IPS DF 4.7 (cell line): Measurements from ENCODE around the gene MYO5B.

Experiments
- DNase-seq: peaks from one replicate; pipeline ENCODE4 v3.0.0-alpha.2; 2013; ENCODE audit warnings: low spot score; ENCODE audit errors: extremely low read depth

Gene MYO5B

DNA sequence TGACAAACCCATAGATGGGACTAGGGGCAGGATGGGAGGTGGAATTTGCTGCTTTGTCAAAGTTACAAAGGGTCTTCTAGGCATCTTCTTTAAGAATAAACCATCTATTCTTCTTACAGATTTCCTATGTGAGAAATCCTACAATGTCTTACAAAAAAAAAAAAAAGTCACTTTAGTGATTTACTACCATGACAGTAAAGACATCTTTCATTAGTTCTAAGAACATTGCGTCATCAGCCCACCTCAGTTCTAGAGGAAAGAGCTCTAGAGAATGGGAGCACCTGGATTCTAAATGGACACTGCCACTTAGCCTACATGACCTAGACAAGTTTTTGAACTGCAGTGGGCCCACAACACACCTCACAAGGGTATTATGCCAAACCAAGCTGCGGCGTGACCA is 172.0 kb downstream of the MYO5B start:
- no peak for DNase-seq

DNA sequence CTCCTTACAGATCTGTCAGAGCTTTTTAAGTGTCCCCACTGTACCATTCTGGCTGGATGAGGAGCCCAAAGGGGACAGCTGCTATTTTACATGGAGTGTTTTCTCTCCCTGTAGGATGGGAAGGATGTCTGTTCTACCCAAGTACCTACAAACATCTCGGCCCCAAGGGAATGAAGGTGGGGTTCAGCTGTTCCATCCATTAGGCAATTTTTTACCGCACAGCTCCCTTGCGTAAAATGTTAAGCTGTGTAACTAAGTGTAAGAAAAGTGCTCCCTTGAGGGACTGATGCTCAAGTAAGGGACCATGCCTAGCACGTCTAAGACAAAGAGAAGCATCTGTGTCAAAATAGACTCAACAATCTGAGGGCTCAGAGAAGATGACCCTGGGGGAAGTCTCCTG is 180.3 kb downstream of the MYO5B start:
- no peak for DNase-seq

DNA sequence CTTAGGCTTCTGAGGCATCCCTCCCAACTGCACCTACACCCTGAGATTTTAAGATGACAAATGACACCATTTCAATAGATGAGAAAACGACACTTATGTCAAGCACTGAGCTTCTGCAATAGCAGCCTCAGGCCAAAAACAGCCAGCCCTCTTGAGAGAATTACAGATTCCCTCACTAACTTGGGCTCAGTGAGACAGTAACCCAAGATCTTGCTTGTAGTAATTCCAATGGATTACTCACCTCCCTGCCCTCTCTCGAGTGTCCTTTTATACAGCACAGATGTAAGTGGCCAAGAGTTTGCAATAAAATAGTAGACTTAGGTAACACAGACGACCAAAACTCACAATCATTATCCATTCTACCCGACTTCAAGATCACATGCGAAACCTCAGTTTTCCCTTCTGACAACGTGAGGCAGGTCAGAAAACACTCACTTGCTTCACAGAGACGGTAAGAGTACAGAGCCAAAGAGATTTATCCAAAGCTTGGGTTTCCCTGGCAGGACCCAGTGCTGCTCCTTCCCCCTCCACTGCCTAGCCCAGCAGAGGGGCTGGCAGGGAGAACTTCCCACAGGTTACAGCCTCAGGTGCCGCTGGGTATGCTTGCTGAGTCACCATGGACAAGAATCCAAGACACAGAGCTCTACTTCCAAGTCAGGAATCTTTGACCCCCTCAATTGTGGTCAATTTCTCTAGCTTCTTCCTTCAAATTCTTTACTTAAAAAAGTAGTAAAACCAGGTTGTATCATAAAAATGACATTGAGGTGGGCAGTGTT is 181.4 kb downstream of the MYO5B start:
- no peak for DNase-seq

DNA sequence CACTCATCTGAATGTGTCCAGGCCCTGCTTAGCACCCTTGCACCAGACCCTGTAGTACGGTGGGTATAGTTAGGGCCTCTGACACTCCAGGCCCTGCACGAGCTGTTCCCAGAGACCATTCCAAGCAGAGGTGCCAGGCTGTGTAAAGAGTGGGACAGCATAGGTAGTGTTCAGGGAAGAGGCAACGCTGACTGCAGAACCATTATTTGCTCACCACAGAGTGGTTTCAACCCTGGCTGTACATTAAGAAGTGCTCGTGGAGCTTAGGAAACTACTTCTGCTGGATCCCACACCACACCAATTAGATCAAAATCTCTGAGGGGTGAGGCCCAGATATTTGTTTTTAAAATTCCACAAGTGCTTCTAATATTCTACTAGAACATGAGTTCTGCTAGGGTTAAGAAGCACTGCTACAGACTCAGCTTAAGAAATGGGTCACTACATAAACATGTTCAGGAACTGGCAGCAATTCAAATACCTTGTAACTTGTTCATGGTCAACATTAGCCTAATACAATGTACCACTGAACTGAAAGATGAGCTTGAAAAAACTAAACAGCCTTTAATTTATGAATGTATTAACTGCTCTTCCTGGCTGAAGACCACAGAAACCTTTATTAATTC is 183.0 kb downstream of the MYO5B start:
- DNase-seq: no peak

DNA sequence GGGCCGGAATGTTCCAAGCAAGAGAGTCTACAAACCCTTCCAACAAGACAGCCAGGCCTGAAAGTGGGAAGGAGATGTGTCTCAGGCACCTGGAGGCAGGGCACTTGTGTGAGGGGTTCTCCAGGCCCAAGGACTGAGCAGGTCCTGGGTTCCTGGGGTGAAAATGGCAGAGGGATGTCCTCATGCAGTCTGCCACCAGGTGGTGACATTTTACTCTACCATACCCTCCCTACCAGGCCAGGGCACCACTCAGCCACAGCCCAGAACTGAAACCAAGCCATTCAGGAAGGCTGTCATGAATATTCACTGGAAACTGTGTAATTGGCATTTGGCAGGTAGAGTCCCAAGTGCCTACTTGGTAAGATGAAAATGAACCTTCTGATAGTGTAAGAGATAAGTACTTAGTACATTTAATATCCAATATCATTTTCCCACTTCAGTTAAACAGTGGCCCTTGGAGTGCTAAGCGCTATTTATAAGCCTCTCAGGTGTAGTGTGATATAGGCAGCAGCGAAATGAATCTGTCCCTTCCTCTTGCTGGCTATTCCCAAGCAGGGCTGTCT is 185.1 kb downstream of the MYO5B start:
- DNase-seq: no peak

DNA sequence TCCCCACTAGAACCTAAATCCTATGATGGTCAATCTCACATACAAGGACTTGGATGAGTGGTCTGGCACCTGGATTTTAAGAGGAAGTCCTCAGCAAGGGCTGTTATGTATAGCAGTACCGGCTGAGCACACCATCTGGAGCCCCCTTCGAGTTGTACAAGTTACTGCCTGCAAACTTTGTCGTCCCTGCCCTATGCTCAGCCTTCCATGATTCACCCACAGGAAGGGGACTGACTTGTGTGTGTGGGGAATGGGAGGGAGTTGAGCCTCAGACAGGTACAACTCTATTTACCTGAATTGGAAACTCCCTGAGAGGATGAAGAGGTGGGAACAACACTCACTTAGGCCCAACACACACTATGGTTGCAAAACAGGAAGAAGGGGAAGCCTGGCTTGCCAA is 186.6 kb downstream of the MYO5B start:
- no peak for DNase-seq

DNA sequence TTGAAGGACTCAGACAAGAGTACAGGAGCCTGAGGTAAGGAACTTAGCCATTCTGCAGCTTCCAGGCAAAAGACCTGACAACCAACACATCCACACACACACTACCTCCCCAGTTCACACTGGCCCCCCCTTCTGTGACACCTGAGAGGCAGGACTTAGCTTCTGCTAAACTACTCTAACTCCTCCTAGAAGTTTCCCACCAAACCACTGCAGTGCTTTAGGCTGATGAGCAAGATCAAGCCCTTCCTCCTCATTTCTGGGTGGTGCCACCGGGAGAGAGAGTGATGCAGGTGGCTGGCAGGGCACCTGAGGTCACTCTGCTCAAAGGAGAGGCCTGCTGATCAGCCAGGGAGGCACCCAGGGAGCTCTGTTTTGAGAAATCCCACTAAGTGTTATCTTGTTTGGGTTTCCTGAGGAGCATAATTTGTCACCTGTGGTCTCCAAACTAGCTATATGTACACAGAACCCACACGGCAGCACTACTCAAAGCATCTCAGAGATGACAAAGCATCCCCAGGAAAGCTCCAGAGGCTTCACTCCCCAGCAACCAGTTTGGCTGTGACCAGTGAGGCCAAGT is 188.4 kb downstream of the MYO5B start:
- no peak for DNase-seq

DNA sequence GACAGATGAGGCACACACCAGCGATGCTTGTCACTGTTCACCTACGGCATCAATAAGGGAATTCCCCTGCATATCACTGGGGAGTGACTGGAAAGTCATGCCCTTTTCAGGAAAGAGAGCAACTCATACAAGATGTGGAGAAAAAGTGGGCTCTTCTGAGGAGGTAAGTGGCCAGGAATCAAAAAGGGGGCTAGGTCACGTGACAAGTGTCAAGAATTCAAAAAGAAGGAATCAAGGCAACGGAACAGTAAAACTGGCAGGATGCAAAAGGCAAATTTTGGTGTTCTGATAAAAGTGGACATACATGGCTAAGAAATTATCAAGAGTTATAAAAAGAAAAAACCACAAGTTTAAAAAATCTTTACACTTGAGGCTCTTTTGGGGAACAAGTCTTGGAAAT is 190.9 kb downstream of the MYO5B start:
- DNase-seq: no peak

DNA sequence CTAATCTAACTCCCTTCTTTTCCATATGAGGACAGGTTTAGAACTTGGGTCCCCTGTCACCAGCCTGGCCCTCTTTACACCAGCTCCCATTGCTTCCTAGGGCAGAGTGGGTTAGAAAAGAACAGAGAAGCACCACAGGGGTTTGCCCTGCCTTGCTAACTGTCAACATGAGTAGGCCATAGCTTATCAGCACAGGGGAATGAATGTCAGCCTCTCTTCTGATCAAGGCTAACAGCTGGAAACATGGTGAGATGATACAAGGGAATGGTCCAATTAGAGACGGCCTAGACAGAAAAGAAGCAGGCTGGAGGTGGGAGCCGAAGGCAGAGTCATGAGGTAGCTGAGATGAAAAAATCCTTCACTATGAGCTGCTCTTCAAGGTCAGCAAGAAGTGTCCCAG is 192.2 kb downstream of the MYO5B start:
- no peak for DNase-seq

DNA sequence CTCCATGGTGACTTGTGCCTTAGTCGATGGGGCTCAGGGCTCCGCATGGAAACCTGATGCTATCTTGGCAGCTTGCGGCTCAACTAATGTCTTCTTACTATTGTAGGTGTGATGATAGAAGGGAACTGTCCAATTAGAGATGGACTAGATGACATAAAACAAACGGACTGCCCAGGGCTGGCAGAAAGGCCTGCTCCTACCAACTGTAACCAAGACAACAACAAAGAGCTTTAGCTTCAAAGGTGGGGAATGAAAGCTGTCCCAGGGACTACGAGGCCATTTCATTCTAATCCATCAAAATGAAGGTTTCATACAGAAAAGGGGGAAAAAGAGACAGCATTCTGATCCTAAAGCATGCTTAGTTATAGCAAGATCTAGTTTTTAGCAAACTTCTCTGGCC is 194.7 kb downstream of the MYO5B start:
- no peak for DNase-seq

DNA sequence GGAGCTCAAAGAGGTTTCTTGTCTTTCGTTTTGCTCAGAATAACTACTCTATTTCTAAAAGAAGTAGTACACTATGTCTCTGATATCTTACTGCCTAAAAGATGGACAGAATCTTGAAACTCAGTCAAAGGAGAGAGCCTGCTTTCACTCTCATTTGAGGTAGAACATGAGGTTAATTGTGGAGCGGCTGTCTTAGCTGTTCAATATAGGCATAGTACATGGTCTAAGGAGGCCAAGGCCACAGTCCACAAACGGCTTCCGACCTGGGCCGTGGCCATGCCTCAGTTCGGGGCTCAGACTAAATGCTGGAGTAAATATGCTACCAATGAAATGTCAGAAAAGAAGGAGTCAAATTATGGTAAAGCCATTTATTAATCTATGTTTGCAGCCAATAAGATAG is 195.8 kb downstream of the MYO5B start:
- no peak for DNase-seq

DNA sequence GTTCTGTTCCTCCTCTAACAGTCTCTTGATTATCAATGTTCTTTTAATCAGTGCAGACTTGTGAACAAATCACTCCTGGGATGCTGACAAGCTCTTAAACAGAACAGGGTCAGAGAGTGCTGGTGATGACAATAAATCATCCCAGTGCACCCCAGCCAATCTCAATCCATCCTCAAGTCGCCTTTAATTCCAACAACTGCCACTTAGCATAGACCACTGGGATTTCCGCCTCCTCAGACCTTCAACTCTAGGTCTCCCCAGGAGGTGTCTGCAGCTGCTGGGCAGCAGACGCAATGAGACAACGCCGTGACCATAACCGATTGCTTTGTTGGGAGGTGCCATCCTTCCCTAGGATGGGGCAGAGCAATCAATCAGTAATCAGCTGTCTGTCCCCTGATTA is 197.4 kb downstream of the MYO5B start:
- DNase-seq: no peak

DNA sequence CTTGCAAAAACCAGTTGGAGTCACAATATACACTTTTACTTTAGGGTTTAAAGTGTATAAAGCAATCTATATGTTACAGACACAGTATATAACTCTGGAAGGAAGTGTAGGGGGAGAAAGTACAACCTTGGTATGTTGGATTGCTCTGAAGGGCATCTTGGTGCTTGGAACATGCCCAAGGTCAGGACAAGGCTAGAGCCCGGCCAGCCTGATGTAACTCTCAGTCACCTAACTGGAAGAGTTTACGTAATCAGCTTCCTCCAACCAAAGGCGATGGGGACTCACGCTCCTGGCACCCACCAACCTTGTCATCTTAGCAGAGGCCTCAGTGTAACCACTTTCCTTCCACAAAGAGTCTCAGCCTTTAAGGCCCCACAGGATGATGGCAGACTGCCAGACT is 200.5 kb downstream of the MYO5B start:
- DNase-seq: no peak

DNA sequence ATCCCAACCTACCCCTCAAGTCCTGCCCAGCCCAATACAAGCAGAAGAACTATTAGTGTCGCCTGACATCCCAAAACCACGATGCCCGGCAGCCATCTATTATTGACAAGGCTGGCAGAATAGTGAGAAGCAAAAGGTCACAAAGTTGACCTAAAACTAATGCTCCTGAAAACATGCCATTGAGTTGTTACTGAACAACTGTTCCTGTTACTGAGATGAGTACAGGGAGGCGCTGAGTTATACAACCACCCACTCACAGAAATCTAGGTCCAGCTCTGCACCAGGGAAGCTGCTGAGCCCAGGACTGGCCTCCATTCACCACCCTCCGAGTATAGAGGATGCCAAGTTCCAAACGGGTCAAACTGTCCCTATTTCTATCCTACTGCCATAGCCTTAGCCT is 201.6 kb downstream of the MYO5B start:
- no peak for DNase-seq

DNA sequence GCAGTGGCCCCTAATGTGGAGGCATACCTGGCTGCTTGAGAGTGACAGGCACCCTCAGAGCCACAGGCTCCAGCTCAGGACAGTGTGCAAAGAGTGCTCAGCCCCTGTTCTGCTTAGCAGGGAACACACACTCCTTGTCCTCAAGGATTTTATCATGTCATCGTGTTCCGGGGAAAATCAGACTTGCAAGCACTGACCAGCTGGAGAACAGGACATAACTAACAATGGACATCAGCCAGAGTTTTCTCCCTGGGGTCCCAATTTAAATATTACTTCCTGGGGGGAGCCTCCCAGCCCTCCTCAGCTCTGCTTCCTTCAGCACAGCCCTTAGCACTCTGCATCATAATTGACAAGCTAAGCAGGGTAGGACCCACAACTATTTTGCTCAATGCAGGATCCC is 206.2 kb downstream of the MYO5B start:
- DNase-seq: no peak

DNA sequence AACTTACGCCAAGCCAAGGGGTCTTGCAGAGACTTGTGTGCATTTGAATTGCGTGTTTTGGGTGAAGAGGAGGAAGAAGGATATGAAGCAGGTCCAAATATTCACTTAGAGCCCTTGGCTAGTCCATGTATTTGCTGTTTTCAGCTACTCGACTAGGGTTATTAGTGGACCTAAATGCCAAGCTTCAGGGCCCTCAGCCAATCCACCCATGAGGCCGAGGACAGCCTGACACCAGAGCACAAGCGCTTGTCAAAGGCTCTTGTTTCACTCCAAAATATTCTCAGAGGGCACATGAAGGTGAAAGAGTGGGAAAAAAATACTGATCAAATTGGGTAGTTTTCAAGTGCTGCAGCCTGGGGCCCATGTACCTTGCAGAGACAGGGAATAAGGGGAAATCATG is 206.8 kb downstream of the MYO5B start:
- no peak for DNase-seq

DNA sequence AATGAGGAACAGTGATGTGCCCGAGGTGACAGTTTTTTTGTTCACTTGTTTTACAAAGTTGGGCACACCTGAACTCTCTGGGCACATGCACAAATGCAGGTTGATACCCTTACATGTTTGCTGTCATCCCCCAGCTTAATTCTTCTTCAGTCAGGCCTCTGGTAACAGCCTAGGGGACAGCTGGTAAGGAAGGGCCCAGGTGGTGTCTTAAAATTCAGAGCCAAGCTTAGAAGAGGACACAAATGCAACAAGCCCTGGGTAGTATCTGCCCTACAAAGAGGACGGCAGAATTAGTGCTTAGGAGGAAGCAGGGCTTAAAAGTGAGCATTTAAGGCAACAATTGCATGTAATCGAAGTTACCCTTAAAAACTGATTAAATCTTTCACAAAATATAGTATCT is 209.7 kb downstream of the MYO5B start:
- no peak for DNase-seq

DNA sequence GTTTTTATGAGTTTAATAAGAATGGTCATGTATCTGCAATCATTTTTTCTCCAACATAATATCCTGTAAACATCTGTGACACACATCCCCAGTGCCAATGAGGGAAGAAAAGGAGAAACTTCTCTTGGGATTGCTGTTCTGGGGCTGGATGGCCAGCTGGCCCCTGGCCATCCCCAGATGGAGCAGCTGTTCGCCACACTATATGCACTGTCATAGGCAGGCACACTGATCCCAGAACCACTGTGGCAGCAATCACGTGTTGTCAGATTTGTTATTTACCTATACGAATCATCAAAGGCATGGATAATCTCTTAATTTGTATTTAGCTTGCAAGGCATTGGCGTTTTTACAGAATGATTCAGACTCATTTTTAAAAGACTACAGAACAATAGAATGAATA is 214.1 kb downstream of the MYO5B start:
- no peak for DNase-seq

DNA sequence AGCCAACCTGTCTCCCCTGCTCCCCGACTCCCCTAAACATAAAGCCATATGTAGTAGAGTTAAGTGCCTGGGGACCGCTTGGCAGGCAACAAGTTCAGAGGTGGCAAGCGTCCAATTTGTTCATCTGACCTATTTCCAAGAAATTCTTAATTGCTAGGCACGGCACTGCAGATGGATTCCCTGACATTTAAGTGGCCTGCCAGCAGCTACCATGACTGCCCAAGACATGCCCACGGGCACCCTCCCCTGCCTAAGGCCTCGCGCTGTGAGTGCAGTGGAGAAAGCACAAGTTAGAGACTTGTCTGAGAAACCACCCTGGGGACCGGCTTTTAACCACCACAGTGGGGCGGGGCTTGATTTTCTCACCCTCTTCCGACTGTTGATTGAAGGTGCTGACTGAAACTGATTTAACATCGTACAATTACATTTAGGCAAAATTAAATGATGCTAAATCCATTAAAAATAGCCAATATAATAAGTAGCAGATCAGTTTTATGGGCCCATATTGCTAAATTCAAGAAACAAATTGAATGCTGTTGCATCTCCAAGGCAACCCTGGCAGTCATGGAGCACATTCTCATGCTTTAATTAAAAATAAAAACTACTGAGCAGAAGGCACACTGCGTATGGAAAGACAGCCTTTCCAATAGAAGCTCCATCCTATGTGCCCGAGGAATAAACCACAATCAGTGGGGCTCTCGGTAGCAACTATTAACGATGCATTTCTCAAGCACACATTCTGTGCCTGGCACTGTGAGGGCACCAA is 218.0 kb downstream of the MYO5B start:
- DNase-seq: no peak

DNA sequence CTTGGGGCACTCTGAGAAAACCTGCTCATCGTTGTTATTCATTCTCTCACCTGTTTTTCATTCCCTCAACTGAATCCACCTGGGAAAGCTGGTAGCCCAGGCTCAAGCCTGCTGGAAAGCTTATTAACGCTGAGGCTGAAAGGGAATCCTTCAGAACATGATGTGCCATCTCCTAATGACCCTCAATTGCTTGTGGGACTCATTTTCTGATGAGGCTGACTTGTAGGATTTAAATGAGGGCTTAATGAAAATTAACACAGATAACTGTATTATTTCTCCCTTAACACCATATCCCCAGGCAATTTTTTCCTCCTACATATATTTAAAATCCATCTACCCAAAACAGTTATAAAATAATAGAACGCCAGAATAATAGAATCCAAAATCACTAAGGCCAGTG is 218.9 kb downstream of the MYO5B start:
- DNase-seq: no peak

DNA sequence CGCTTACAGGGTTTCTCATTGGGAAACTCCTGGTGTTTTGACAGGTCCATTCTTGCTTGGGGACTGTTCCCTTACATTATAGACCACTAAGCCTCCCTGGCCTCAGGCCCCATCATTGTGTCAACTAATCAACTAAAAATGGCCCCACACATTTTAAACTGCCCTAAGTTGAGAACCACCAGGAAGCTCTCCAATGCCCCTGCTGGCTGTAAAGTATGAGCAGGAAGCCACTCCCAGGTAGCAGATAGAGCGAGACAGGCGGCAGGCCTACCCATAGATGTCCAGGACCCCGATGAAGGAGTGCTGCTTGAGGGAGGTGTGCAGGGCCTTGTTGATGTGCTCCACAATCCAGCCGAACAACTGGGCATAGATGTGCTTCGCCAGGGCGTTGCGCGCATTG is 220.9 kb downstream of the MYO5B start:
- DNase-seq: no peak

DNA sequence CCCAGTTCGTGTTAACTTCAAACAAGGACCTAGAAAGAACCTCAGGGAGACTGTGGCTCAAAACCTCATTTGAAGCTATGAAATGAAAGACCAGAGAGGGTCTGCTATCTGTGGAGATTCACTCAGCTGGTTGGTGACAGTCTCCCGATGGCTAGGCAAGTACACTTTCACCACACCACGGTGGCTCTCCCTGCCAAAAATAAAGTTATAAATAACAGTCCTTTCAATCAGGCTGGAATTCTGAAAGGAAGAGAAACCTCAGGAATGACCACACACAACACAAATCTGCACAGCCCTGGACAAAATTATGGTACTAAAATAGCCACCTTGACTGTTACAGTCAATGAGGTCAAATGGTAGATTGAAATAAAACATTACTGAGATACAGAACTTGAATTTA is 221.4 kb downstream of the MYO5B start:
- no peak for DNase-seq
